Activated CD8-positive, alpha-beta memory T cell treated with anti-CD3 and anti-CD28 coated beads for 48 hours (primary cell): ENCODE data around the gene MSMP.

Source experiments
- DNase-seq, 3 experiments: peaks; one replicate each; pipeline ENCODE4 v3.0.0-alpha.2; 2020; ENCODE audit warnings: low read depth in 2 of 3, low spot score in 2 of 3

MSMP gene

GRCh38 chr9:35771534-35771933 is 17.5 kb upstream of the MSMP start:
- no peak for DNase-seq

GRCh38 chr9:35771075-35771433 is 17.0 kb upstream of the MSMP start:
- DNase-seq = no peak

- no peak for DNase-seq
These were observed 15.7 kb upstream of the MSMP start for GRCh38 chr9:35769763-35770162.

- no peak for DNase-seq
These were observed 13.4 kb upstream of the MSMP start for GRCh38 chr9:35767458-35767857.

- DNase-seq = no peak
These were observed 12.9 kb upstream of the MSMP start for GRCh38 chr9:35766997-35767396.

- no peak for DNase-seq
These were observed 9.7 kb upstream of the MSMP start for GRCh38 chr9:35763803-35764202.

- no peak for DNase-seq
These were observed 9.1 kb upstream of the MSMP start for GRCh38 chr9:35763181-35763580.

- DNase-seq = no peak
These were observed 6.6 kb upstream of the MSMP start for GRCh38 chr9:35760651-35761050.

GRCh38 chr9:35759795-35760194 is 5.7 kb upstream of the MSMP start:
- DNase-seq = no peak

- DNase-seq = no peak
These were observed 4.5 kb upstream of the MSMP start for GRCh38 chr9:35758475-35759050.

GRCh38 chr9:35757892-35758275 is 3.8 kb upstream of the MSMP start:
- no peak for DNase-seq

GRCh38 chr9:35757226-35757891 is 3.3 kb upstream of the MSMP start:
- DNase-seq = no peak

GRCh38 chr9:35756275-35757225 is 2.5 kb upstream of the MSMP start:
- DNase-seq = peak in 2 of 3 experiments; percentile 59 to 60

- DNase-seq = no peak
These were observed 995 bp upstream of the MSMP start for GRCh38 chr9:35755071-35755470.

GRCh38 chr9:35753466-35753865 is 610 bp downstream of the MSMP start:
- DNase-seq = no peak

GRCh38 chr9:35750256-35750531 is 3.9 kb downstream of the MSMP start:
- no peak for DNase-seq

GRCh38 chr9:35749515-35750255 is 4.4 kb downstream of the MSMP start:
- no peak for DNase-seq

- DNase-seq = peak in 1 of 3 experiments; percentile 64
These were observed 5.1 kb downstream of the MSMP start, which contains the start of the genes GBA2 and RGP1 for GRCh38 chr9:35748858-35749514. Gene GBA2, minus strand, starts transcription at chr9:35749228. Its CDS starts 524 bp downstream, at chr9:35748704. Gene RGP1, plus strand, starts transcription at chr9:35749287. Its CDS starts 469 bp downstream, at chr9:35749756.

GRCh38 chr9:35748242-35748857 is 5.7 kb downstream of the MSMP start:
- no peak for DNase-seq

GRCh38 chr9:35746583-35746982 is 7.5 kb downstream of the MSMP start:
- no peak for DNase-seq
